HPDE6-E6E7 (cell line): ENCODE measurements around the gene ERMAP.
"Not testable (repeated sequence)": the region's sequence is repeated elsewhere in the genome, so short reads cannot be mapped to it uniquely, and the experiment has no call there.

Experiments used
- DNase-seq: peaks from one replicate; pipeline ENCODE4 v3.0.0; 2011; ENCODE audit warnings: missing footprints; ENCODE audit errors: extremely low spot score

The ERMAP gene

DNA sequence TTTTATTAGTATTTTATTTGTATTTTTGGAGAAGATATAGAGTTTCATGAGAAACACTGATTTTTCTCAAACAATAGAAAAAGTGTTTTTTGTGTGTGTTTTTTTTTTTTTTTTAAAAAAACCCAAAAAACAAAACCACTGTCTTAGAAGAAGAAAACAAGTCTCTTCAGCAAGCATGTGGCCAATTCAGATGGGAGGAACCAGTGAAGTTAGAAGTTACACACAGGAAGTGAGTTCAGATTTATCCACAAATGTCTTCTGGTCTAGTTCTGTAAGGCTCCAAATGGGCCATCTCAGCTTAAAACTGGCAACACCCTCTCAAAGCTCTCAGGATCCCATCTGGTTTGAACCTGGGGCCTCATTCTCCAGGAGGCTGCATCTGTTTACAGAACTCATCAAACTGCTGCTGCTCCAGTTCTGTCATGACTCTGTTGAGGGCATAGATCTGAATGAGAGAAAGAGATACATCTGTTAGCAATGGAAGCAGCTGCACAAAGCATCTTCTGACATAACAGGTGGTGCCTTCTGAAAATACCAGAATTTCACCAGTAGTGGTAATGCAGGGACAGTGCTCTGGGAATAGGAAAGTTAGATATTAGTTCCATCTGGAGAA, 9.8 kb upstream of the ERMAP start:
- no peak for DNase-seq

- not testable (repeated sequence) for DNase-seq
Measured at GRCh38 chr1:42814815-42815214, 2.1 kb upstream of the ERMAP start.

- DNase-seq: no peak
Measured at GRCh38 chr1:42815941-42816584, 859 bp upstream of the ERMAP start.

DNA sequence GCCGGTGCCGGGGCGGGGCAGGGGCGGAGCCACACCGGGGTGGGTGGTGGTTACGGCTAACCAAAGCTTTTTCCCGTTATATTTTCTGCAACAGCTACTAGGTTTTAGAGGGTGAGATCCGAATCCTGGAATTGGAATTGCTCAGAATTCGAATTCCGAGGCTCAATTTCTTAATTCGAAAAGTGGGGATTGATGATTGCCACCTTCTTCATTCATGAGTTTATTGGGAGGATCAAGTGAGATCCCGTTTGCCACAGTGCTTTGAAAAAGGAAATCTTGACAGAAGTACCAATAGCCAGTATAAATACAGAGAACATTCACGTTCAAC, 482 bp downstream of the ERMAP start:
- no peak for DNase-seq

GRCh38 chr1:42817976-42818375, 1.1 kb downstream of the ERMAP start:
- DNase-seq: no peak

DNA sequence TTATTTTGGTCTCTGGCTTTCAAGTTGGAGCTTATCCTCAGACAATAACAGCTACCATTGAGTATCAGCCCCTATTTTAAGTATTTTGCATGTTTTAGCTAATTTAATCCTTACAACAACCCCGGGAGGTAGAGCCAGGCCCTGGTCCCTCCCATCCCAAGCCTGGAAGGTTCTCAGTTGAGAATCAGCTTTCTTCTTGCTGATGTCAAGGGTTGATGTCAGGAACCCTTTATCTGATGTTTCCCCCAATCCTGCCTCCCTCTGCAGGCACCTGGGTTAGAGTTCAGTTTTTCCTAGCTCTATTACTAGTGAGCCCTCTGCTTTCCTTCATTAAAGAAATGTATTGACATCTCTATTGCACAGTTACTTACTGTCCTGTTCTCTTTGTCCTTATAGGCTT, 3.9 kb downstream of the ERMAP start:
- no peak for DNase-seq

DNA sequence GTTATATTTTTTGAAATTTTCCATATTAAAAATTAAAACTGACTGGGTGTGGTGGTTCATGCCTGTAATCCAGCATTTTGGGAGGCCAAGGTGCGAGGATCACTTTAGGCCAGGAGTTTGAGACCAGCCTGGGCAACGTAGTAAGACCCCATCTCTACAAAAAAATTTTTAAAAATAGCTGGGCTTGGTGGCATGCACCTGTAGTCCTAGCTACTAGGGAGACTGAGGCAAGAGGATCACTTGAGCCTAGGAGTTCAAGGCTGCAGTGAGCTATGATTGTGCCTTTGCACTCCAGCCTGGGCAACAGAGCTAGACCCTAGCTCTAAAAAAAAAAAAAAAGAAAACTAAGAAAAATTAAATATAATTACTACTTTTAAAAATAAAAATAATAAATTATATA, 4.8 kb downstream of the ERMAP start:
- no peak for DNase-seq

- no peak for DNase-seq
Measured at GRCh38 chr1:42822800-42823392, 6.0 kb downstream of the ERMAP start.

DNA sequence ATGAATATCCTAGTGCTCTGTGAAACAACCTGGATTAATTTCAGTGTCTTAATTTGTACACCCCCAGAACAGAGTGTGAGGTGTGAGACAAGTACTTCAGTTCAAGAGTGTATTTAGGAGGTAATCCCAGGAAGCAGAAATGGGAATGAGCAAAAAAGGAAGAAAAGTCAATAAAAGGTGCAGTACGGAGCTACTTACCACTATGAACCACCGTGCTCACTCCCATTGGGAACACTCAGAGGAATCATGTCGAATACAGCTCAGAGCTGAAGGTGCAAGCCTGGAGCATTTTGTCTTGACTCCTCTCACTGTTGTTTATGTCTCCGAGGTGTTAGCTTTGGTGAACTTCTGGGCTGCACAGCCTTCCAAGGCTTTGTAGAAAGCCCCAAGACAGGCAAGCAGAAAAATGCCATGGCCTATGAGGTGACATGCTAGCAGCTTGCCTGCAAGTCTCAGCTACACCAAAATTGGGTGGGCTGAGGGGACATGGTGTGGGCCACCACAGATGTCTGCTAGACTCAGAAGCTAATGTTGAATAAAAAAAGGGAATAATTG, 7.6 kb downstream of the ERMAP start:
- no peak for DNase-seq

DNA sequence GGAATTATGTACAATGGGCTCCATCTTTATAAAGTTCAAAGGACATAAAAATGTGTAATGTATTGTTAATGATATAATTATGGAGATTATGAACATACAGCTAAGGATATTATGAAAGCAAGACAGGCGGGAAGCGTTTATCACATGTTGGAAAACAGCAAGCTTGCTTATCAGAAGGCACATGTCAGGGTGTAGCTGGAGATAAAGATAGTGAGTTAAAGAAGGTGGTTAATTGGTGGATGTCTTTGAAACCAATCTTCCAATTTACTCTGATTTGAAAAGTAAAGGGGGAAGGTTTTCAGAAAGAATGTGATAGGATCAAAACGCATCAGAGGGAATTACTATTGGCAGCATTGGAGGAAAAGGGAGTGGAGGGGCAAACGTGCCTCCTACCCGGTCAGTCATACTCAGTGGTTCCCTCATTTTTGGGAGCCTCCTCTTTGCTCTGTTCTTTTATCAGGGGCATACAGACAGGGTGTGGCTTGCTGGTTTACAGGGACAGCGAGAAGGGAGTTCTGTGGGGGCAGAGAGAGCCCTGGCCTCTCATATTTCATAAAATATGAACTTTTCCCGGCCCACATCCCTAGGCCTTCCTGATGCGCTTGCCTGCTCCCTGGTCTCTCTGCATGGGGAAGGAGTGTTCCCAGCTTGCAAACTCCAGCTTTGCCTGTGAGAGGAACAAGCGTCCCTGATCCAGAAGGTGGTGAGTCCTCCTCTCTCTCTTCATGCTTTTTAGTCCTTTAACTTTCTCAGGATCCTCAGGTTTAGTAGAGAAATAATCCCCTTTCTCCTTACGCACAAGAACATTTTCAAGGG, 8.3 kb downstream of the ERMAP start:
- DNase-seq: no peak

DNA sequence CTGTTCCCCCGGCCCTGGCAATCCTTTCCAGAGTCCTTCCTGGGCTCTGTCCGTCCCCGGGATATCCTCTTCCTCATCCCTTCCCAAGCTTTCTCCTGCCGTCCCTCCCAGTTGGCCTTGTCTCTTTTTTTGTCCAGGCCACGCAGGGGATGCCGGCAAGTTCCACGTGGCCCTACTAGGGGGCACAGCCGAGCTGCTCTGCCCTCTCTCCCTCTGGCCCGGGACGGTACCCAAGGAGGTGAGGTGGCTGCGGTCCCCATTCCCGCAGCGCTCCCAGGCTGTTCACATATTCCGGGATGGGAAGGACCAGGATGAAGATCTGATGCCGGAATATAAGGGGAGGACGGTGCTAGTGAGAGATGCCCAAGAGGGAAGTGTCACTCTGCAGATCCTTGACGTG, 13.7 kb downstream of the ERMAP start:
- no peak for DNase-seq

DNA sequence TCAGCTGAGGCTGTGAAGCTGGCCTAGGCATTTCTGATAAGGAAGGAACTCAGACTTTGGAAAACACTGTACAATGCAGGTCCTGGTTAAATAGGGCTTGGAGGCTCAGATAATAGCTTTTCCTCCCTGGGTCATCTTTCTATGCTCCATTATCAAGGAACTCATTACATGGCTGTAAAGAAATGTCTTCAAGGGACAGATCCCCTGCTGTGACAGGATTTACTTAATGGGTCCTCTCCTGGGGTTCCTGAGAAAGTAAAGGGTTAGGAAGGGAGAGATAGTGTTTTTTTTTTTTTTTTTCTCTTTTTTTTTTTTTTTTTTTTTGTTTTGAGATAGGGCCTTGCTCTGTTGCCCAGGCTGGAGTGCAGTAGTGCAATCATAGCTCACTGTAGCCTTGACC, 14.4 kb downstream of the ERMAP start:
- DNase-seq: no peak

GRCh38 chr1:42832641-42833240, 15.8 kb downstream of the ERMAP start:
- DNase-seq: no peak

DNA sequence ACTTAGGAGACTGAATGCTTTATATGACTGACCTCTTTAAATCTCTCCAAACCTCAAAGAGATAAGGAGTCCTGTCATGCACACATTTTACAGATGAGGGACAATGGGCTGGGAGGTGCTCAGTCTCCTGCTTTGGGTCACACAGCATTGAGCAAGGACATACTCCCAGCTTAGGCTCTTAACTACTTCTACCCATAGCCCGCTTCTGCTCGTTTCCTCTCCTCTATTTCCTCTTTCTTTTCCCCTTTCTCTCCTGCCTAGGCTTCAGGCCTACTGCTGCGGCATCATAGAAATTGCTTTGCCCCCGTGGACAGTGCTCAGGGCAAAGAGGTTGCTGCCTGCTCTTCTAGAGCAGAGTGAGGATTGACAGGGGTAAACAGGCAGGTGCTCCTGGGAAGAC, 17.1 kb downstream of the ERMAP start:
- DNase-seq: no peak

- DNase-seq: no peak
Measured at GRCh38 chr1:42834803-42835202, 17.9 kb downstream of the ERMAP start.

- no peak for DNase-seq
Measured at GRCh38 chr1:42835422-42835821, 18.5 kb downstream of the ERMAP start.

- DNase-seq: no peak
Measured at GRCh38 chr1:42837709-42838108, 20.8 kb downstream of the ERMAP start.

GRCh38 chr1:42838482-42839190, 21.7 kb downstream of the ERMAP start:
- DNase-seq: no peak

DNA sequence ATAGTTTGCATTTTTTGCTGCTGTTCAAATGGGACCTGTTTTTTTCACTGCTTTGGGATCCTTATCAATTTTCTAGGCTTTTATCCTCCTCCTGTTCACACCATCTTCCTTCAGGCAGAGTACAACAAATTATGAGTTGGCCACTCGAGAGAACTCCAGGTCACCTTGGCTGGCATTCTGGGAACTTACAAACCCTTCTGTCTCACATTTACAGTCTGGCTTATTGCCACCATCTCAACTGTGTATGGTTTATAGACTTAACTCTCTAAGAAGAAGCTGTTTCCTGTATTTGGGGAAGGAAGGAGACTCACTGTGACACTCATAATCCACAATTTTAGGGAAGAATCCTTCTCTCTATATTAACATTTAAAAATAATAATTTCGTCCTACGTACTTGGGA, 24.1 kb downstream of the ERMAP start:
- DNase-seq: no peak

GRCh38 chr1:42841440-42842147, 24.7 kb downstream of the ERMAP start:
- DNase-seq: no peak
